Liver (tissue), 9 donors: Measurements from ENCODE around the gene CLDN20. TPM values are rescaled to one million over a fixed set of nuclear protein-coding genes. Genes with fewer than 3 reads are reported as not detected.

ENCODE experiments used
- DNase-seq: peaks from one replicate; pipeline ENCODE4 v3.0.0-alpha.2; 2017; ENCODE audit warnings: low spot score
- H3K27ac ChIP-seq, 2 donors: one replicate each; pipeline ENCODE4 v1.7.0; 2013; ENCODE audit warnings: inconsistent platforms in 2 of 2, low read length in 2 of 2, control low read depth in 1 of 2, low read depth in 1 of 2, mild to moderate bottlenecking in 1 of 2
- H3K27me3 ChIP-seq, 4 donors: one replicate each; pipeline versions ENCODE4 v1.6.1 to v1.7.0; 2013; ENCODE audit warnings: low read length in 3 of 4, inconsistent platforms in 1 of 4, mild to moderate bottlenecking in 1 of 4, moderate library complexity in 1 of 4; ENCODE audit not compliant: control insufficient read depth in 4 of 4, insufficient read depth in 4 of 4
- H3K36me3 ChIP-seq, 4 donors: one replicate each; pipeline versions ENCODE4 v1.6.1 to v1.7.0; 2013; ENCODE audit warnings: low read length in 3 of 4, mild to moderate bottlenecking in 3 of 4, low read depth in 1 of 4, moderate library complexity in 1 of 4; ENCODE audit not compliant: control insufficient read depth in 4 of 4, insufficient read depth in 3 of 4
- H3K4me1 ChIP-seq, 4 donors: one replicate each; pipeline versions ENCODE4 v1.6.1 to v1.7.0; 2013; ENCODE audit warnings: low read length in 3 of 4, mild to moderate bottlenecking in 3 of 4, moderate library complexity in 1 of 4; ENCODE audit not compliant: control insufficient read depth in 4 of 4, insufficient read depth in 4 of 4
- H3K4me3 ChIP-seq, 3 donors: one replicate each; pipeline versions ENCODE4 v1.6.1 to v1.7.0; 2013; ENCODE audit warnings: low read length in 3 of 3, control low read depth in 1 of 3, low read depth in 1 of 3, mild to moderate bottlenecking in 1 of 3
- H3K9ac ChIP-seq, 2 donors: one replicate each; pipeline ENCODE4 v1.7.0; 2013; ENCODE audit warnings: low read length in 2 of 2, mild to moderate bottlenecking in 2 of 2, moderate library complexity in 2 of 2, control low read depth in 1 of 2, low read depth in 1 of 2
- H3K9me3 ChIP-seq, 4 donors: one replicate each; pipeline versions ENCODE4 v1.6.1 to v1.7.0; 2013; ENCODE audit warnings: low read length in 3 of 4; ENCODE audit not compliant: control insufficient read depth in 4 of 4
- ATF3 ChIP-seq: IDR thresholded peaks from 2 replicates; pipeline ENCODE4 v1.6.1; 2016; ENCODE audit warnings: antibody characterized with exemption
- CTCF ChIP-seq: fragments of 150-350 bp; IDR thresholded peaks from 2 replicates; pipeline ENCODE4 v1.5.1; 2017; ENCODE audit warnings: improper control_type of control experiment, low read depth, low read length; ENCODE audit not compliant: missing input control
- FOXA1 ChIP-seq: IDR thresholded peaks from 2 replicates; pipeline ENCODE4 v1.6.1; 2016; ENCODE audit warnings: antibody characterized with exemption
- FOXA2 ChIP-seq: IDR thresholded peaks from 2 replicates; pipeline ENCODE4 v1.6.1; 2016; ENCODE audit warnings: antibody characterized with exemption
- GABPA ChIP-seq, 2 donors: IDR thresholded peaks in 1 of 2; conservative IDR thresholded peaks in 1 of 2; 2 replicates each; pipeline ENCODE4 v1.6.1; 2016; ENCODE audit warnings: antibody characterized with exemption in 2 of 2, mild to moderate bottlenecking in 1 of 2, moderate library complexity in 1 of 2
- HNF4G ChIP-seq: IDR thresholded peaks from 2 replicates; pipeline ENCODE4 v1.6.1; 2016; ENCODE audit warnings: antibody characterized with exemption
- NR2F2 ChIP-seq: IDR thresholded peaks from 2 replicates; pipeline ENCODE4 v1.6.1; 2016; ENCODE audit warnings: antibody characterized with exemption
- RAD21 ChIP-seq, 2 donors: IDR thresholded peaks; 2 replicates each; pipeline ENCODE4 v1.6.1; 2016; ENCODE audit warnings: antibody characterized with exemption in 2 of 2, mild to moderate bottlenecking in 2 of 2
- REST ChIP-seq: IDR thresholded peaks from 2 replicates; pipeline ENCODE4 v1.6.1; 2016; ENCODE audit warnings: antibody characterized with exemption, mild to moderate bottlenecking
- SP1 ChIP-seq: IDR thresholded peaks from 2 replicates; pipeline ENCODE4 v1.6.1; 2018; ENCODE audit warnings: antibody characterized with exemption, mild to moderate bottlenecking
- TAF1 ChIP-seq: conservative IDR thresholded peaks from 2 replicates; pipeline ENCODE4 v1.6.1; 2016; ENCODE audit warnings: antibody characterized with exemption, mild to moderate bottlenecking
- YY1 ChIP-seq: IDR thresholded peaks from 2 replicates; pipeline ENCODE4 v1.6.1; 2016; ENCODE audit warnings: antibody characterized with exemption, mild to moderate bottlenecking
- ZBTB33 ChIP-seq: IDR thresholded peaks from 2 replicates; pipeline ENCODE4 v1.6.1; 2016; ENCODE audit warnings: antibody characterized with exemption
- WGBS: extraction: QIAGEN DNeasy Blood & Tissue Kit; methylation state at CpG from one replicate; pipeline ENCODE4 v1.1.7; 2013; 5-methylcytosine and 5-hydroxymethylcytosine counted together
- polyA plus RNA-seq, 2 donors: library from polyadenylated mRNA; stranded (reverse) in 1 of 2; unstranded in 1 of 2; fragments of 200-250 nt in 1 of 2; fragments of >200 nt in 1 of 2; fragmentation: Nextera tagmentation in 1 of 2; extraction: Ambion mirVana in 1 of 2; gene quantifications; one replicate each; pipeline versions ENCODE4 v1.2.1 to v1.2.3, GENCODE V29; 2013 to 2015
- total RNA-seq, 2 donors: library from RNA; depleted of rRNA; stranded (reverse); fragments of >200 nt; gene quantifications; one replicate each; pipeline ENCODE4 v1.2.3, GENCODE V29; 2014
- donor health status: healthy.
- donor health status: healthy.
- donor health status: healthy.
- donor health status: healthy.
- donor health status: healthy.

CLDN20 gene
- total and polyA plus RNA-seq, 4 donors, result 0.26 TPM; not detected in 3

GRCh38 chr6:155265843-155266535 is 2.2 kb downstream of the CLDN20 start (continued):
- TF ChIP-seq REST, result no peak

- Histone ChIP-seq H3K36me3 (peaks cover 5 to 12% (median 7%) of the 10 kb centered on the region in 4 donors), H3K9me3 (no peaks in the 10 kb centered on the region), H3K4me1 (no peaks in the 10 kb centered on the region), H3K9ac (no peak overlapping the region), H3K4me3 (no peak overlapping the region), H3K27ac (no peak overlapping the region), H3K27me3 (no peaks in the 10 kb centered on the region)
- TF ChIP-seq RAD21 (IDR thresholded peaks at IDR 0.05), result no peak
- no peak for TF ChIP-seq CTCF
- TF ChIP-seq TAF1, result no peak
- no peak for TF ChIP-seq SP1
- TF ChIP-seq FOXA2, result no peak
- TF ChIP-seq FOXA1, result no peak
- TF ChIP-seq NR2F2, result no peak
- no peak for TF ChIP-seq HNF4G
- TF ChIP-seq ATF3, result no peak
- no peak for TF ChIP-seq REST
- TF ChIP-seq YY1, result no peak
- TF ChIP-seq ZBTB33, result no peak
- TF ChIP-seq GABPA (IDR thresholded peaks at IDR 0.05 in 1 of 2, conservative IDR thresholded peaks at IDR 0.05 in 1 of 2), result no peak
- WGBS, result 97% methylated on average over 2 of the region's 2 CpGs
- no peak for DNase-seq
Observed at GRCh38 chr6:155267411-155267810, 3.6 kb downstream of the CLDN20 start.
